ENCODE results near the gene EXOSC1. TPM values are rescaled to one million over a fixed set of nuclear protein-coding genes. Genes with fewer than 3 reads are reported as not detected.
A peak's percentile ranks its signal among the peaks of the same experiment; 100 is the strongest.
"Not testable (repeated sequence)": the region's sequence is repeated elsewhere in the genome, so short reads cannot be mapped to it uniquely, and the experiment has no call there.

Gene EXOSC1
- total RNA-seq, 1 donor from 2014 or later = 43.2 TPM

- DNase-seq (ENCODE audit: low read depth) = no peak
- H3K27me3 ChIP-seq (ENCODE audit: control insufficient read depth, insufficient read depth, low read length) = no peaks in the 10 kb centered on the region
- TF ChIP-seq CTCF (IDR thresholded peaks at IDR 0.05; ENCODE audit: insufficient read depth, low read length, poor library complexity, severe bottlenecking) = no peak
- H3K4me3 ChIP-seq (ENCODE audit: low read depth, low read length) = peak overlapping the region; percentile 70
- H3K36me3 ChIP-seq (ENCODE audit: control insufficient read depth, insufficient read depth, low read length) = no peaks in the 10 kb centered on the region
Measured at GRCh38 chr10:97427571-97428179, 18.1 kb downstream of the EXOSC1 start.

GRCh38 chr10:97426776-97427570 lies 18.8 kb downstream of the EXOSC1 start:
- DNase-seq (ENCODE audit: low read depth) = no peak
- Histone ChIP-seq H3K4me3 (ENCODE audit: low read depth, low read length) (peak overlapping the region; percentile 70), H3K27me3 (ENCODE audit: control insufficient read depth, insufficient read depth, low read length) (no peaks in the 10 kb centered on the region), H3K36me3 (ENCODE audit: control insufficient read depth, insufficient read depth, low read length) (no peaks in the 10 kb centered on the region)
- TF ChIP-seq CTCF (IDR thresholded peaks at IDR 0.05; ENCODE audit: insufficient read depth, low read length, poor library complexity, severe bottlenecking) = no peak

- Histone ChIP-seq H3K4me3 (ENCODE audit: low read depth, low read length) (peak within 1 kb of the TSS; percentile 70), H3K27me3 (ENCODE audit: control insufficient read depth, insufficient read depth, low read length) (no peaks in the 10 kb centered on the region)
- peak; percentile 73 for TF ChIP-seq CTCF (IDR thresholded peaks at IDR 0.05; ENCODE audit: insufficient read depth, low read length, poor library complexity, severe bottlenecking)
Measured at GRCh38 chr10:97425964-97426775, 19.6 kb downstream of the EXOSC1 start, which contains the start of gene PGAM1. TSS of gene PGAM1 (plus strand) at chr10:97426191. CDS start at chr10:97426308, 117 bp downstream.

GRCh38 chr10:97423757-97424098 lies 22.1 kb downstream of the EXOSC1 start:
- H3K4me3 ChIP-seq (ENCODE audit: low read depth, low read length); H3K36me3 ChIP-seq (ENCODE audit: control insufficient read depth, insufficient read depth, low read length); H3K27me3 ChIP-seq (ENCODE audit: control insufficient read depth, insufficient read depth, low read length); DNase-seq (ENCODE audit: low read depth): not testable (repeated sequence)

More at GRCh38 chr10:97425964-97426775, 19.6 kb downstream of the EXOSC1 start, which contains the start of gene PGAM1:
- no peak for DNase-seq (ENCODE audit: low read depth)
- H3K36me3 ChIP-seq (ENCODE audit: control insufficient read depth, insufficient read depth, low read length) = no peaks in the 10 kb centered on the region

- Histone ChIP-seq H3K27me3 (ENCODE audit: control insufficient read depth, insufficient read depth, low read length) (no peaks in the 10 kb centered on the region), H3K36me3 (ENCODE audit: control insufficient read depth, insufficient read depth, low read length) (no peaks in the 10 kb centered on the region), H3K4me3 (ENCODE audit: low read depth, low read length) (no peak overlapping the region)
- no peak for DNase-seq (ENCODE audit: low read depth)
- no peak for TF ChIP-seq CTCF (IDR thresholded peaks at IDR 0.05; ENCODE audit: insufficient read depth, low read length, poor library complexity, severe bottlenecking)
Measured at GRCh38 chr10:97416565-97416964, 29.2 kb downstream of the EXOSC1 start.

GRCh38 chr10:97412891-97413304 lies 32.9 kb downstream of the EXOSC1 start:
- no peak for DNase-seq (ENCODE audit: low read depth)
- no peaks in the 10 kb centered on the region for H3K27me3 ChIP-seq (ENCODE audit: control insufficient read depth, insufficient read depth, low read length)
- H3K4me3 ChIP-seq (ENCODE audit: low read depth, low read length) = no peak overlapping the region
- TF ChIP-seq CTCF (IDR thresholded peaks at IDR 0.05; ENCODE audit: insufficient read depth, low read length, poor library complexity, severe bottlenecking) = no peak
- H3K36me3 ChIP-seq (ENCODE audit: control insufficient read depth, insufficient read depth, low read length) = no peaks in the 10 kb centered on the region

Measured in kidney epithelial cell (primary cell).